GM12878 (cell line): Measurements from ENCODE around the gene ANKRD44. TPM values are rescaled to one million over a fixed set of nuclear protein-coding genes. Genes with fewer than 3 reads are reported as not detected.

Experiments used
- ATAC-seq: fragments of 200-7000 bp; cut with Tn5 transposase; 3 replicates; pipeline ENCODE4 v1.9.1; 2020; ENCODE audit warnings: mild to moderate bottlenecking, moderate library complexity
- BruUV-seq: library from RNA; stranded (reverse); fragments of 400-500 nt; replicated peaks from 2 replicates; lab custom pipeline; 2021; lab: Mats Ljungman, UMichigan
- CTCF ChIA-PET: fragments of 300-600 bp; sonication (Branson Sonifier 250); formaldehyde crosslinking; extraction: SDS; loops from one replicate; lab custom pipeline; 2021; ENCODE audit warnings: inconsistent platforms; lab: Yijun Ruan, JAX
- POLR2A ChIA-PET: fragments of 350-600 bp; formaldehyde crosslinking; extraction: SDS; loops from one replicate; lab custom pipeline; 2021; ENCODE audit warnings: inconsistent platforms; lab: Charles Lee
- RAD21 ChIA-PET: fragments of 300-600 bp; sonication (Branson Sonifier 250); formaldehyde crosslinking; loops from one replicate; lab custom pipeline; 2023; ENCODE audit warnings: antibody characterized with exemption; ENCODE audit not compliant: unreplicated experiment; lab: Charles Lee
- SMC1A ChIA-PET: fragments of 300-600 bp; sonication (Branson Sonifier 250); formaldehyde crosslinking; loops from one replicate; lab custom pipeline; 2023; ENCODE audit not compliant: unreplicated experiment, uncharacterized antibody; lab: Charles Lee
- DNase-seq: peaks from one replicate; pipeline ENCODE4 v3.0.0-alpha.2; 2011; ENCODE audit warnings: low read depth, low spot score
- FAIRE-seq: peaks from 3 replicates; lab custom pipeline; 2011; peaks lifted over from hg19 to GRCh38; lab: Jason Lieb, UNC
- H2AFZ ChIP-seq: 2 replicates; pipeline ENCODE4 v1.6.0; 2011; ENCODE audit warnings: low read depth, low read length, control low read depth; ENCODE audit not compliant: control insufficient read depth
- H3K27ac ChIP-seq: 2 replicates; pipeline ENCODE4 v1.5.1; 2011; ENCODE audit warnings: control low read depth; ENCODE audit not compliant: control insufficient read depth, insufficient read depth
- H3K27me3 ChIP-seq, 2 experiments: replicated peaks in 1 of 2; 2 replicates each; pipeline versions ENCODE4 v1.6.0 to v1.6.1; 2011; ENCODE audit warnings: low read length in 1 of 2; ENCODE audit not compliant: control insufficient read depth in 2 of 2, insufficient read depth in 2 of 2
- H3K36me3 ChIP-seq, 2 experiments: 2 replicates each; pipeline ENCODE4 v1.5.1; 2011; ENCODE audit warnings: low read length in 1 of 2; ENCODE audit not compliant: control insufficient read depth in 2 of 2, insufficient read depth in 2 of 2
- H3K4me1 ChIP-seq: 2 replicates; pipeline ENCODE4 v1.6.1; 2011; ENCODE audit warnings: mild to moderate bottlenecking, low read length, moderate library complexity, mixed read lengths; ENCODE audit not compliant: control insufficient read depth, insufficient read depth
- H3K4me2 ChIP-seq: 2 replicates; pipeline ENCODE4 v1.6.0; 2011; ENCODE audit warnings: control low read depth; ENCODE audit not compliant: control insufficient read depth, insufficient read depth
- H3K4me3 ChIP-seq: fragments of 200-600 bp; sonication (generic); 2 replicates; pipeline ENCODE4 v1.5.1; 2016
- H3K79me2 ChIP-seq: 2 replicates; pipeline ENCODE4 v1.6.0; 2011; ENCODE audit warnings: low read length; ENCODE audit not compliant: control insufficient read depth, insufficient read depth
- H3K9ac ChIP-seq: 2 replicates; pipeline ENCODE4 v1.8.0; 2011; ENCODE audit warnings: low read length, control low read depth, mixed read lengths; ENCODE audit not compliant: control insufficient read depth, insufficient read depth
- H3K9me3 ChIP-seq: replicated peaks from 3 replicates; pipeline ENCODE4 v1.5.1; 2011; ENCODE audit warnings: mild to moderate bottlenecking, low read length; ENCODE audit not compliant: control insufficient read depth, insufficient read depth
- H4K20me1 ChIP-seq: 2 replicates; pipeline ENCODE4 v1.6.0; 2011; ENCODE audit not compliant: control insufficient read depth, insufficient read depth
- CBX3 ChIP-seq: fragments of 200-600 bp; sonication (generic); IDR thresholded peaks from 2 replicates; pipeline ENCODE4 v1.6.1; 2016; ENCODE audit warnings: low read depth, borderline replicate concordance
- HDGF ChIP-seq: fragments of 450-650 bp; IDR thresholded peaks from 2 replicates; pipeline ENCODE4 v1.6.1; 2016; ENCODE audit warnings: antibody characterized with exemption
- KLF5 ChIP-seq: fragments of 450-650 bp; IDR thresholded peaks from 2 replicates; pipeline ENCODE4 v1.6.1; 2014; ENCODE audit warnings: mild to moderate bottlenecking; ENCODE audit not compliant: partially characterized antibody
- POLR2AphosphoS2 ChIP-seq: IDR thresholded peaks from 2 replicates; pipeline ENCODE4 v1.6.1; 2011; ENCODE audit warnings: low read depth, mild to moderate bottlenecking, low read length, improper control_type of control experiment, moderate library complexity
- TAF1 ChIP-seq: IDR thresholded peaks from 2 replicates; pipeline ENCODE4 v1.6.1; 2011; ENCODE audit warnings: mild to moderate bottlenecking, low read depth, low read length, borderline replicate concordance
- WGBS: methylation state at CpG from one replicate; pipeline ENCODE4 v1.1.6; 2016; ENCODE audit warnings: low lambda C conversion rate; ENCODE audit not compliant: insufficient replicate concordance, insufficient coverage; ENCODE audit errors: missing lambda C conversion rate; 5-methylcytosine and 5-hydroxymethylcytosine counted together
- in situ Hi-C: fragments of 300-500 bp; cut with MboI; formaldehyde crosslinking; loops from 9 replicates; pipeline ENCODE4 v1.14.3; 2018; ENCODE audit warnings: mixed read lengths
- intact Hi-C: fragments of 100-400 bp; cut with micrococcal nuclease; formaldehyde crosslinking; loops from one replicate; pipeline ENCODE4 v1.14.2; 2022; ENCODE audit not compliant: unreplicated experiment
- polyA plus RNA-seq, 11 experiments: library from polyadenylated mRNA; depleted of rRNA in 4 of 11; unstranded in 6 of 11; stranded (reverse) in 5 of 11; fragments of >200 nt; fragmentation: Nextera tagmentation in 4 of 11; fragmentation: Illumina TruSeq in 1 of 11; extraction: Ambion mirVana in 4 of 11; extraction: Trizol in 1 of 11; gene quantifications; 1 replicate in 1 of 11; 2 replicates in 10 of 11; pipeline versions ENCODE4 v1.2.1 to v1.2.3, GENCODE V29; 2011 to 2016; ENCODE audit warnings: inconsistent platforms in 2 of 11, missing spikeins in 2 of 11, low read depth in 1 of 11
- total RNA-seq, 4 experiments: library from RNA; depleted of rRNA in 3 of 4; stranded (reverse); fragments of >200 nt in 3 of 4; fragmentation: Illumina TruSeq in 1 of 4; extraction: Trizol in 1 of 4; gene quantifications; 2 replicates each; pipeline versions ENCODE4 v1.2.1 to v1.2.3, GENCODE V29; 2013 to 2021
- TF ChIP-seq, protein P1 (sequence below): fragments of 450-650 bp; formaldehyde crosslinking; IDR thresholded peaks from 2 replicates; pipeline ENCODE4 v1.4.0; 2020; ENCODE audit warnings: mild to moderate bottlenecking, moderate library complexity
- TF ChIP-seq, protein P2 (sequence below): IDR thresholded peaks from 2 replicates; pipeline ENCODE4 v1.6.1; 2012; ENCODE audit warnings: improper control_type of control experiment, low read depth, low read length; ENCODE audit not compliant: insufficient replicate concordance
- TF ChIP-seq, protein P3 (sequence below): fragments of 450-650 bp; conservative IDR thresholded peaks from 2 replicates; pipeline ENCODE4 v1.6.1; 2017; ENCODE audit warnings: mild to moderate bottlenecking, moderate library complexity

The ANKRD44 gene
- total and polyA plus RNA-seq, 10 of the 15 experiments (the other 5 are each of a cell fraction or from before 2014, with no cell fraction given) = 19.1 to 99.1 (median 59.6) TPM

DNA sequence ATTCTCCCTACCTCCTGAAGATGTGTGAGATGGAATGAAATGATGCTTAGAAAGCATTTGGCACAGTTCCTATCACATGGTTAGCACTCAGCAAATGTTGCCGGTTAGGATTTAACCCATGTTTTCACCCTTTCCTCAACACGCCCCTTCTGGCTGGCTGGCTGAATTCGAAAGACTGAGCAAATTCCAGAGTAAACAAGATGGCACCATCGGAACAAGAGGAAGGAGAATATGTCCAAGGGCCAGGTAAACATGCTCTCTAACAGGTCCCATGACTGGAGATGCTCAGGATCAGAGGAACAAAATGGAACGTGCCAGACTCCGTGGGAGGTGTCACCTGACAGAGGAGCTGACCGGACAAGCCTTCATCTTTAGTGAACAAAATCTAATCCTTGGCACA lies 145.6 kb downstream of the ANKRD44 start:
- FAIRE-seq (no peak), ATAC-seq (no peak), DNase-seq (no peak)
- Histone ChIP-seq H3K79me2 (peaks cover 8% of the 10 kb centered on the region), H3K9me3 (no peaks in the 10 kb centered on the region), H4K20me1 (no peaks in the 10 kb centered on the region), H3K4me1 (peaks cover 13% of the 10 kb centered on the region), H3K9ac (no peak overlapping the region), H3K4me2 (no peak overlapping the region), H3K4me3 (no peak overlapping the region), H2AFZ (no peak overlapping the region), H3K27ac (no peak overlapping the region), H3K27me3 (no peaks in the 10 kb centered on the region), H3K36me3 (peaks cover 0 to 4% of the 10 kb centered on the region in 2 experiments; a peak in 3 of 4 replicates)
- ChIA-PET RAD21 (interaction anchor here (6.6 kb wide), 1 partner anchor 48 kb away, joined by 207 read pairs; no protein-coding TSS in a partner anchor), CTCF (interaction anchor here (2.4 to 10.9 kb wide), 4 partner anchors 30 to 68 kb away, joined by 7 to 398 read pairs (median 52); no protein-coding TSS in a partner anchor), POLR2A (no interaction called here), SMC1A (interaction anchor here (1.0 to 20.9 kb wide), 6 partner anchors 23 to 711 kb away, joined by 3 to 478 read pairs (median 4); no protein-coding TSS in a partner anchor)
- intact Hi-C loops (loop anchor here (5.0 kb wide), 1 partner anchor 153 kb away; no protein-coding TSS in a partner anchor), in situ Hi-C loops (no loop called here)
- no TSS peak for BruUV-seq
- 91% methylated on average over 7 of the region's 7 CpGs for WGBS
- TF ChIP-seq POLR2AphosphoS2 (no peak), KLF5 (no peak), HDGF (no peak), CBX3 (no peak), TAF1 (no peak)
- TF ChIP-seq, protein P1, sequence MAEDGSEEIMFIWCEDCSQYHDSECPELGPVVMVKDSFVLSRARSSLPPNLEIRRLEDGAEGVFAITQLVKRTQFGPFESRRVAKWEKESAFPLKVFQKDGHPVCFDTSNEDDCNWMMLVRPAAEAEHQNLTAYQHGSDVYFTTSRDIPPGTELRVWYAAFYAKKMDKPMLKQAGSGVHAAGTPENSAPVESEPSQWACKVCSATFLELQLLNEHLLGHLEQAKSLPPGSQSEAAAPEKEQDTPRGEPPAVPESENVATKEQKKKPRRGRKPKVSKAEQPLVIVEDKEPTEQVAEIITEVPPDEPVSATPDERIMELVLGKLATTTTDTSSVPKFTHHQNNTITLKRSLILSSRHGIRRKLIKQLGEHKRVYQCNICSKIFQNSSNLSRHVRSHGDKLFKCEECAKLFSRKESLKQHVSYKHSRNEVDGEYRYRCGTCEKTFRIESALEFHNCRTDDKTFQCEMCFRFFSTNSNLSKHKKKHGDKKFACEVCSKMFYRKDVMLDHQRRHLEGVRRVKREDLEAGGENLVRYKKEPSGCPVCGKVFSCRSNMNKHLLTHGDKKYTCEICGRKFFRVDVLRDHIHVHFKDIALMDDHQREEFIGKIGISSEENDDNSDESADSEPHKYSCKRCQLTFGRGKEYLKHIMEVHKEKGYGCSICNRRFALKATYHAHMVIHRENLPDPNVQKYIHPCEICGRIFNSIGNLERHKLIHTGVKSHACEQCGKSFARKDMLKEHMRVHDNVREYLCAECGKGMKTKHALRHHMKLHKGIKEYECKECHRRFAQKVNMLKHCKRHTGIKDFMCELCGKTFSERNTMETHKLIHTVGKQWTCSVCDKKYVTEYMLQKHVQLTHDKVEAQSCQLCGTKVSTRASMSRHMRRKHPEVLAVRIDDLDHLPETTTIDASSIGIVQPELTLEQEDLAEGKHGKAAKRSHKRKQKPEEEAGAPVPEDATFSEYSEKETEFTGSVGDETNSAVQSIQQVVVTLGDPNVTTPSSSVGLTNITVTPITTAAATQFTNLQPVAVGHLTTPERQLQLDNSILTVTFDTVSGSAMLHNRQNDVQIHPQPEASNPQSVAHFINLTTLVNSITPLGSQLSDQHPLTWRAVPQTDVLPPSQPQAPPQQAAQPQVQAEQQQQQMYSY (CRISPR knock-in tag) = no peak
- TF ChIP-seq, protein P2, sequence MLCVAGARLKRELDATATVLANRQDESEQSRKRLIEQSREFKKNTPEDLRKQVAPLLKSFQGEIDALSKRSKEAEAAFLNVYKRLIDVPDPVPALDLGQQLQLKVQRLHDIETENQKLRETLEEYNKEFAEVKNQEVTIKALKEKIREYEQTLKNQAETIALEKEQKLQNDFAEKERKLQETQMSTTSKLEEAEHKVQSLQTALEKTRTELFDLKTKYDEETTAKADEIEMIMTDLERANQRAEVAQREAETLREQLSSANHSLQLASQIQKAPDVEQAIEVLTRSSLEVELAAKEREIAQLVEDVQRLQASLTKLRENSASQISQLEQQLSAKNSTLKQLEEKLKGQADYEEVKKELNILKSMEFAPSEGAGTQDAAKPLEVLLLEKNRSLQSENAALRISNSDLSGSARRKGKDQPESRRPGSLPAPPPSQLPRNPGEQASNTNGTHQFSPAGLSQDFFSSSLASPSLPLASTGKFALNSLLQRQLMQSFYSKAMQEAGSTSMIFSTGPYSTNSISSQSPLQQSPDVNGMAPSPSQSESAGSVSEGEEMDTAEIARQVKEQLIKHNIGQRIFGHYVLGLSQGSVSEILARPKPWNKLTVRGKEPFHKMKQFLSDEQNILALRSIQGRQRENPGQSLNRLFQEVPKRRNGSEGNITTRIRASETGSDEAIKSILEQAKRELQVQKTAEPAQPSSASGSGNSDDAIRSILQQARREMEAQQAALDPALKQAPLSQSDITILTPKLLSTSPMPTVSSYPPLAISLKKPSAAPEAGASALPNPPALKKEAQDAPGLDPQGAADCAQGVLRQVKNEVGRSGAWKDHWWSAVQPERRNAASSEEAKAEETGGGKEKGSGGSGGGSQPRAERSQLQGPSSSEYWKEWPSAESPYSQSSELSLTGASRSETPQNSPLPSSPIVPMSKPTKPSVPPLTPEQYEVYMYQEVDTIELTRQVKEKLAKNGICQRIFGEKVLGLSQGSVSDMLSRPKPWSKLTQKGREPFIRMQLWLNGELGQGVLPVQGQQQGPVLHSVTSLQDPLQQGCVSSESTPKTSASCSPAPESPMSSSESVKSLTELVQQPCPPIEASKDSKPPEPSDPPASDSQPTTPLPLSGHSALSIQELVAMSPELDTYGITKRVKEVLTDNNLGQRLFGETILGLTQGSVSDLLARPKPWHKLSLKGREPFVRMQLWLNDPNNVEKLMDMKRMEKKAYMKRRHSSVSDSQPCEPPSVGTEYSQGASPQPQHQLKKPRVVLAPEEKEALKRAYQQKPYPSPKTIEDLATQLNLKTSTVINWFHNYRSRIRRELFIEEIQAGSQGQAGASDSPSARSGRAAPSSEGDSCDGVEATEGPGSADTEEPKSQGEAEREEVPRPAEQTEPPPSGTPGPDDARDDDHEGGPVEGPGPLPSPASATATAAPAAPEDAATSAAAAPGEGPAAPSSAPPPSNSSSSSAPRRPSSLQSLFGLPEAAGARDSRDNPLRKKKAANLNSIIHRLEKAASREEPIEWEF = no peak
- TF ChIP-seq, protein P3, sequence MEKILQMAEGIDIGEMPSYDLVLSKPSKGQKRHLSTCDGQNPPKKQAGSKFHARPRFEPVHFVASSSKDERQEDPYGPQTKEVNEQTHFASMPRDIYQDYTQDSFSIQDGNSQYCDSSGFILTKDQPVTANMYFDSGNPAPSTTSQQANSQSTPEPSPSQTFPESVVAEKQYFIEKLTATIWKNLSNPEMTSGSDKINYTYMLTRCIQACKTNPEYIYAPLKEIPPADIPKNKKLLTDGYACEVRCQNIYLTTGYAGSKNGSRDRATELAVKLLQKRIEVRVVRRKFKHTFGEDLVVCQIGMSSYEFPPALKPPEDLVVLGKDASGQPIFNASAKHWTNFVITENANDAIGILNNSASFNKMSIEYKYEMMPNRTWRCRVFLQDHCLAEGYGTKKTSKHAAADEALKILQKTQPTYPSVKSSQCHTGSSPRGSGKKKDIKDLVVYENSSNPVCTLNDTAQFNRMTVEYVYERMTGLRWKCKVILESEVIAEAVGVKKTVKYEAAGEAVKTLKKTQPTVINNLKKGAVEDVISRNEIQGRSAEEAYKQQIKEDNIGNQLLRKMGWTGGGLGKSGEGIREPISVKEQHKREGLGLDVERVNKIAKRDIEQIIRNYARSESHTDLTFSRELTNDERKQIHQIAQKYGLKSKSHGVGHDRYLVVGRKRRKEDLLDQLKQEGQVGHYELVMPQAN = no peak
